A172 (cell line): ENCODE data around the gene RAB17. TPM values are rescaled to one million over a fixed set of nuclear protein-coding genes. Genes with fewer than 3 reads are reported as not detected.

Source experiments
- DNase-seq: peaks from one replicate; pipeline ENCODE4 v3.0.0-alpha.2; 2015; ENCODE audit warnings: low spot score
- total RNA-seq: library from RNA; depleted of rRNA; stranded (reverse); fragments of >200 nt; shearing (Covaris generic); gene quantifications from 2 replicates; pipeline ENCODE4 v1.2.3, GENCODE V29; 2014; rRNA removed

Gene RAB17
- total RNA-seq, result 1.6 and 4.1 TPM in 2 replicates

- peak; percentile 49 for DNase-seq
These were observed at the start of gene RAB17 for GRCh38 chr2:237590272-237591140. Gene RAB17 (minus strand): TSS chr2:237590734. CDS start chr2:237586154, 4,580 bp downstream.

GRCh38 chr2:237639836-237640220, 49.3 kb upstream of the RAB17 start:
- DNase-seq, result no peak

GRCh38 chr2:237639052-237639835, 48.7 kb upstream of the RAB17 start:
- DNase-seq, result no peak

GRCh38 chr2:237638176-237638575, 47.6 kb upstream of the RAB17 start:
- DNase-seq, result no peak

- DNase-seq, result no peak
These were observed 47.0 kb upstream of the RAB17 start for GRCh38 chr2:237637429-237638135.

GRCh38 chr2:237636578-237636977, 46.0 kb upstream of the RAB17 start:
- DNase-seq, result no peak

GRCh38 chr2:237633061-237633561, 42.6 kb upstream of the RAB17 start:
- no peak for DNase-seq

GRCh38 chr2:237631801-237632585, 41.5 kb upstream of the RAB17 start:
- no peak for DNase-seq

- no peak for DNase-seq
These were observed 40.7 kb upstream of the RAB17 start for GRCh38 chr2:237631007-237631785.

- no peak for DNase-seq
These were observed 39.9 kb upstream of the RAB17 start for GRCh38 chr2:237630216-237631000.

GRCh38 chr2:237629739-237630138, 39.2 kb upstream of the RAB17 start:
- DNase-seq, result peak; percentile 67

- no peak for DNase-seq
These were observed 38.6 kb upstream of the RAB17 start for GRCh38 chr2:237629188-237629534.

- no peak for DNase-seq
These were observed 38.0 kb upstream of the RAB17 start for GRCh38 chr2:237628247-237629187.

- no peak for DNase-seq
These were observed 37.1 kb upstream of the RAB17 start, which contains the start of gene LRRFIP1 for GRCh38 chr2:237627441-237628246. Gene LRRFIP1 (plus strand): TSS chr2:237627587. CDS start chr2:237627645, 58 bp downstream.

- no peak for DNase-seq
These were observed 36.4 kb upstream of the RAB17 start for GRCh38 chr2:237626813-237627440.

- DNase-seq, result no peak
These were observed 35.2 kb upstream of the RAB17 start for GRCh38 chr2:237625777-237626176.

GRCh38 chr2:237625216-237625705, 34.7 kb upstream of the RAB17 start:
- no peak for DNase-seq
